ENCODE results near the gene ZBTB42. TPM values are rescaled to one million over a fixed set of nuclear protein-coding genes. Genes with fewer than 3 reads are reported as not detected.

The ZBTB42 gene
- total RNA-seq, 1 donor, result 2.9 TPM

DNA sequence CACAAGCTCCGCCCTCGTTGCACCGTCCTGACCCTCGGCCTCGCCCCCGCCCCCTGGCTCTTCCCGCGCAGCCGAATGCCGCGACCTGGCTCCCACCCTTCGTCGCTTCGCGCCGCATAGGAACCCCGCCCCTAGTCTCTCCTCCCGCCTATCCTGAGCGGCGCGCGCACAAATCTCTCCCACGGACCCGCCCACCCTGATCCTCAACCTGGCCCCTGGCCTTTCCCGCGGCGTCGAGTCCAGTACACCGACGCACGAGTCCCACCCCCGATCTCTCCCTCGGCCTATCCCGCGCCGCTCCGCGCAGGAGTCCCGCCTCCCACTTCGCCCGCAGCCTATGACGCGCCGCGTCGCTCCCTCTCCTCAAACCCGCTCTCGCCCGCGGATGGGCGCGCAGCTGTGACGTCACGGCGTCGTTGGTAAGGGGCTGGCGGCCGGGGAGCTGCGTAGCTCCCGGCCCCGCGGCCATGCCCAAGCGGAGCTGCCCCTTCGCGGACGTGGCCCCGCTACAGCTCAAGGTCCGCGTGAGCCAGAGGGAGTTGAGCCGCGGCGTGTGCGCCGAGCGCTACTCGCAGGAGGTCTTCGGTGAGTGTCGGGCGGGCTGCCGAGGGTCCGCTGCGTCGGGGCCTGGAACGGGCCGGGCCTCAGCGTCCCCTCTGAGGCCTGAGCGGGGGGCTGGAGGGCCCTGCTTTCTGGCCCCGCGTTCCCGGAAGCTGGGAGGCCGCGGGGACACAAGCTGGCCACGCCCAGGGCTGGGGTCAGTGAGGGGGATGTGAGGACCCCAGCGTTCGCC lies 48.0 kb upstream of the ZBTB42 start, which contains the start of gene SIVA1:
SIVA1 (plus strand) TSS at position 413 of the 793 bp plus-strand sequence; CDS start at position 468, 55 bp downstream.
- DNase-seq (ENCODE audit: insufficient read length, low spot score, missing footprints), result peak; percentile 100
- Histone ChIP-seq H4K20me1 (ENCODE audit: insufficient read depth, low read length) (peaks cover 35% of the 10 kb centered on the region), H3K4me2 (ENCODE audit: insufficient read depth, low read length) (peak within 1 kb of the TSS; percentile 97), H3K9me3 (ENCODE audit: low read depth, low read length) (no peaks in the 10 kb centered on the region), H3K79me2 (ENCODE audit: insufficient read depth, low read length) (peaks cover 50% of the 10 kb centered on the region), H3K4me1 (ENCODE audit: insufficient read depth, low read length) (peaks cover 28% of the 10 kb centered on the region), H3K4me3 (ENCODE audit: insufficient read depth, low read length) (peak within 1 kb of the TSS; percentile 99), H2AFZ (ENCODE audit: low read length) (peak within 1 kb of the TSS; percentile 98), H3K27ac (ENCODE audit: low read depth, low read length) (peak within 1 kb of the TSS; percentile 91), H3K36me3 (ENCODE audit: insufficient read depth, low read length) (peaks cover 22% of the 10 kb centered on the region), H3K27me3 (ENCODE audit: insufficient read depth, low read length) (no peaks in the 10 kb centered on the region)
- TF ChIP-seq, protein P1, sequence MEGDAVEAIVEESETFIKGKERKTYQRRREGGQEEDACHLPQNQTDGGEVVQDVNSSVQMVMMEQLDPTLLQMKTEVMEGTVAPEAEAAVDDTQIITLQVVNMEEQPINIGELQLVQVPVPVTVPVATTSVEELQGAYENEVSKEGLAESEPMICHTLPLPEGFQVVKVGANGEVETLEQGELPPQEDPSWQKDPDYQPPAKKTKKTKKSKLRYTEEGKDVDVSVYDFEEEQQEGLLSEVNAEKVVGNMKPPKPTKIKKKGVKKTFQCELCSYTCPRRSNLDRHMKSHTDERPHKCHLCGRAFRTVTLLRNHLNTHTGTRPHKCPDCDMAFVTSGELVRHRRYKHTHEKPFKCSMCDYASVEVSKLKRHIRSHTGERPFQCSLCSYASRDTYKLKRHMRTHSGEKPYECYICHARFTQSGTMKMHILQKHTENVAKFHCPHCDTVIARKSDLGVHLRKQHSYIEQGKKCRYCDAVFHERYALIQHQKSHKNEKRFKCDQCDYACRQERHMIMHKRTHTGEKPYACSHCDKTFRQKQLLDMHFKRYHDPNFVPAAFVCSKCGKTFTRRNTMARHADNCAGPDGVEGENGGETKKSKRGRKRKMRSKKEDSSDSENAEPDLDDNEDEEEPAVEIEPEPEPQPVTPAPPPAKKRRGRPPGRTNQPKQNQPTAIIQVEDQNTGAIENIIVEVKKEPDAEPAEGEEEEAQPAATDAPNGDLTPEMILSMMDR (IDR thresholded peaks at IDR 0.05; ENCODE audit: extremely low read depth, low read depth, low read length), result no peak

DNA sequence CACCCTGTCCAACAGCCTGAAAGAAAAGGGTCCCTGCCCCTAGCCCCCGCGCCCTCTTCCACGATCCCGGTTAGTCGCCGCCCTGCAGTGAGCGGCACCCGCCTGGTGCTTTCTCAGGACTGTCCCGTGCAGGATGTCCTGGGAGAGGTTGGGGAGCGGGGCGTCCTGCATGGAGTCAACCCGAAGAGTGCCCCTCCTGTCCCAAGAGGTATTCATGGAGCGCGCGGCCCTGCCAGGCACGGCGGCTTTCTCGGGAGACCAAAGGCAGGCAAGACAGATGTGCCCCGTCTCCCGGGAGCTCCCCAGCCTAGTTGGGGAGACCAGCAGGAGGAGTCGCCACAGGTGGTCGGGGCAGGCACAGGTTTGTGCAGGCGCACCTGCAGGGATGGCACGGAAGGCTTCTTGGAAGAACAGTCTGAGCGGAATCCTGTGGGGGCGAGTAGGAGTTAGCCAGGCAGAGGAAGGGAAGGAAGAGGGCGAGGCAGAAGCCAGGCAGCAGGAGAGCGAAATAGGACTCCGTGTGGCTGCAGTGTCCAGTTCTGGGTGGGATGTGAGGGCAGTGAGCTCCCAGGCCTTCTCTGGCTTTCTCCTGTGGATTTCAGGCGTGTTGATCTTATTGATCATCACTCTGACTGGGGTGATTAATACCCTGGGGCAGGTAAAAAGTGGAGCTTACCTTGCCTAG lies 47.2 kb upstream of the ZBTB42 start:
- Histone ChIP-seq H3K27me3 (ENCODE audit: insufficient read depth, low read length) (no peaks in the 10 kb centered on the region), H3K27ac (ENCODE audit: low read depth, low read length) (peak overlapping the region; percentile 91), H3K36me3 (ENCODE audit: insufficient read depth, low read length) (peaks cover 26% of the 10 kb centered on the region), H3K4me1 (ENCODE audit: insufficient read depth, low read length) (peaks cover 27% of the 10 kb centered on the region), H3K9me3 (ENCODE audit: low read depth, low read length) (no peaks in the 10 kb centered on the region), H3K4me2 (ENCODE audit: insufficient read depth, low read length) (peak overlapping the region; percentile 97), H3K79me2 (ENCODE audit: insufficient read depth, low read length) (peaks cover 54% of the 10 kb centered on the region), H4K20me1 (ENCODE audit: insufficient read depth, low read length) (peaks cover 39% of the 10 kb centered on the region), H3K4me3 (ENCODE audit: insufficient read depth, low read length) (peak overlapping the region; percentile 99), H2AFZ (ENCODE audit: low read length) (peak overlapping the region; percentile 65)
- TF ChIP-seq, protein P1 (IDR thresholded peaks at IDR 0.05; ENCODE audit: extremely low read depth, low read depth, low read length), result no peak
- DNase-seq (ENCODE audit: insufficient read length, low spot score, missing footprints), result peak; percentile 76

DNA sequence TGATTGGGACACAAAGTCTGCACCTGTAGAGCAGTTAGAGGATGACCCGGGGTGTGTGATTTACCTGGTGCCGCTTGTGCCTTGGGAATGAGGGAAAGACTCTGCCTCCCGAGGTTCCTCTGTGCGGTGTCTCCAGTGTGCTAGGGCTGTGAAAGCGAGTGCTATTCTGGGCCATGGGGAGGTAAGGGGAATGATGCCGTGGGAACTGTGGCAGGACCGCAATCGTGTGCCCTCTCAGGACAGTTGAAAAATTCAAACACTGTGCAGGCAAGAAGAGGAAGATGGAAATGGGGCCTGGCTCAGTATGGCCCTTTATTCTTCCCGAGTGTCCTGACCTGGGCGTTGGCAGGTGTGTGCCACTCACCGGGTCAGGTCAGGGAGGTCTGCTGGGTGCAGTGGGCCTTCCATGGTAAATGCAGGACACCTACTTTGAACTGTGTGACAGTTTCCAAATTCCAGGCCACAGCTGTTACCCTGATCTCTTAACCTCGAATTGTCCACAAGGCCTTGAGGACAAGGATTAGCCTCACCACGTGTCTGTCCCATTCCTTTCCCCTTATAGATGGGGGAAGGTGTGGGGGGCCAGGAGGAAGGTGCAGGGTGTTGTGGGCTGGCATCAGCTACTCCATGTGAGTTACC lies 46.6 kb upstream of the ZBTB42 start:
- H3K4me2 ChIP-seq (ENCODE audit: insufficient read depth, low read length), result peak overlapping the region; percentile 97
- H3K27me3 ChIP-seq (ENCODE audit: insufficient read depth, low read length), result no peaks in the 10 kb centered on the region
- H3K27ac ChIP-seq (ENCODE audit: low read depth, low read length), result peak overlapping the region; percentile 91
- peaks cover 31% of the 10 kb centered on the region for H3K36me3 ChIP-seq (ENCODE audit: insufficient read depth, low read length)
- H4K20me1 ChIP-seq (ENCODE audit: insufficient read depth, low read length), result peaks cover 43% of the 10 kb centered on the region
- peak overlapping the region; percentile 99 for H3K4me3 ChIP-seq (ENCODE audit: insufficient read depth, low read length)
- H3K79me2 ChIP-seq (ENCODE audit: insufficient read depth, low read length), result peaks cover 60% of the 10 kb centered on the region
- peaks cover 21% of the 10 kb centered on the region for H3K4me1 ChIP-seq (ENCODE audit: insufficient read depth, low read length)
- TF ChIP-seq, protein P1 (IDR thresholded peaks at IDR 0.05; ENCODE audit: extremely low read depth, low read depth, low read length), result no peak
- no peaks in the 10 kb centered on the region for H3K9me3 ChIP-seq (ENCODE audit: low read depth, low read length)
- H2AFZ ChIP-seq (ENCODE audit: low read length), result no peak overlapping the region
- DNase-seq (ENCODE audit: insufficient read length, low spot score, missing footprints), result peak; percentile 26

Data from osteoblast (primary cell).